GM23338 (cell line): ENCODE results near the gene GABRR2. TPM values are rescaled to one million over a fixed set of nuclear protein-coding genes. Genes with fewer than 3 reads are reported as not detected.

Experiments
- ATAC-seq: fragments of 200-7000 bp; cut with Tn5 transposase; 3 replicates; pipeline ENCODE4 v1.9.1; 2020
- DNase-seq: peaks from one replicate; pipeline ENCODE4 v3.0.0-alpha.2; 2015; ENCODE audit warnings: low spot score
- H2AFZ ChIP-seq: fragments of 200-600 bp; sonication (generic); 2 replicates; pipeline ENCODE4 v1.8.0; 2016; ENCODE audit warnings: antibody characterized with exemption, mild to moderate bottlenecking, moderate library complexity
- H3F3A ChIP-seq: fragments of 200-600 bp; sonication (generic); replicated peaks from 2 replicates; pipeline ENCODE4 v1.8.0; 2017; ENCODE audit warnings: antibody characterized with exemption, mixed run types, low read depth
- H3K27ac ChIP-seq: fragments of 200-600 bp; sonication (generic); 2 replicates; pipeline ENCODE4 v1.6.1; 2016; ENCODE audit warnings: low read depth
- H3K27me3 ChIP-seq: fragments of 200-600 bp; sonication (generic); 2 replicates; pipeline ENCODE4 v1.8.0; 2016; ENCODE audit warnings: mild to moderate bottlenecking, mixed run types, moderate library complexity; ENCODE audit not compliant: insufficient read depth
- H3K36me3 ChIP-seq: fragments of 200-600 bp; sonication (generic); 2 replicates; pipeline ENCODE4 v1.8.0; 2016; ENCODE audit warnings: mild to moderate bottlenecking; ENCODE audit not compliant: insufficient read depth
- H3K4me1 ChIP-seq: fragments of 200-600 bp; sonication (generic); 2 replicates; pipeline ENCODE4 v1.8.0; 2016; ENCODE audit warnings: mild to moderate bottlenecking, moderate library complexity; ENCODE audit not compliant: insufficient read depth
- H3K4me2 ChIP-seq: fragments of 200-600 bp; sonication (generic); 2 replicates; pipeline ENCODE4 v1.7.1; 2017; ENCODE audit warnings: mixed run types
- H3K4me3 ChIP-seq: fragments of 200-600 bp; sonication (generic); 2 replicates; pipeline ENCODE4 v1.6.1; 2016; ENCODE audit warnings: mixed run types
- H3K79me2 ChIP-seq: fragments of 200-600 bp; sonication (generic); replicated peaks from 2 replicates; pipeline ENCODE4 v1.8.0; 2017; ENCODE audit warnings: mild to moderate bottlenecking; ENCODE audit not compliant: insufficient read depth
- H3K9me2 ChIP-seq: fragments of 200-600 bp; sonication (generic); 2 replicates; pipeline ENCODE4 v1.8.0; 2017; ENCODE audit not compliant: insufficient read depth
- H4K20me1 ChIP-seq: fragments of 200-600 bp; sonication (generic); replicated peaks from 2 replicates; pipeline ENCODE4 v1.8.0; 2017; ENCODE audit warnings: mild to moderate bottlenecking; ENCODE audit not compliant: insufficient read depth
- H3K27ac Mint-ChIP-seq: 2 replicates; pipeline ENCODE4 v1.8.0; 2020; ENCODE audit warnings: inconsistent platforms, mild to moderate bottlenecking, moderate library complexity, mixed read lengths
- H3K27me3 Mint-ChIP-seq: 3 replicates; pipeline ENCODE4 v1.8.0; 2022; ENCODE audit warnings: low read depth, mild to moderate bottlenecking, moderate library complexity, mixed read lengths, inconsistent platforms; ENCODE audit not compliant: insufficient read depth, poor library complexity
- H3K36me3 Mint-ChIP-seq: 3 replicates; pipeline ENCODE4 v1.8.0; 2021; ENCODE audit warnings: low read depth, mild to moderate bottlenecking, inconsistent platforms, moderate library complexity, mixed read lengths
- H3K4me1 Mint-ChIP-seq: 3 replicates; pipeline ENCODE4 v1.8.0; 2020; ENCODE audit warnings: mild to moderate bottlenecking, inconsistent platforms, mixed read lengths
- H3K4me3 Mint-ChIP-seq: 3 replicates; pipeline ENCODE4 v1.8.0; 2021; ENCODE audit warnings: moderate library complexity, mild to moderate bottlenecking, inconsistent platforms, mixed read lengths
- H3K9me3 Mint-ChIP-seq: 3 replicates; pipeline ENCODE4 v1.8.0; 2020; ENCODE audit warnings: moderate library complexity, mild to moderate bottlenecking, inconsistent platforms, mixed read lengths
- CREB1 ChIP-seq: fragments of 250-450 bp; sonication (Bioruptor Pico); IDR thresholded peaks from 2 replicates; pipeline ENCODE4 v1.5.0; 2020; ENCODE audit warnings: low read depth, mild to moderate bottlenecking, moderate library complexity
- EZH2 ChIP-seq: fragments of 200-600 bp; sonication (generic); IDR thresholded peaks from one replicate; pipeline ENCODE4 v1.8.0; 2017; ENCODE audit warnings: antibody characterized with exemption, mild to moderate bottlenecking, low read depth; ENCODE audit not compliant: unreplicated experiment
- EZH2phosphoT487 ChIP-seq: fragments of 200-600 bp; sonication (generic); IDR thresholded peaks from one replicate; pipeline ENCODE4 v1.8.1; 2018; ENCODE audit warnings: antibody characterized with exemption; ENCODE audit not compliant: unreplicated experiment
- JUNB ChIP-seq: IDR thresholded peaks from one replicate; pipeline ENCODE4 v1.6.1; 2016; ENCODE audit warnings: antibody characterized with exemption; ENCODE audit not compliant: unreplicated experiment
- ZNF114 ChIP-seq: fragments of 250-450 bp; sonication (Bioruptor Pico); IDR thresholded peaks from 2 replicates; pipeline ENCODE4 v1.5.0; 2020; ENCODE audit warnings: mild to moderate bottlenecking, moderate library complexity
- ZNF331 ChIP-seq: fragments of 250-450 bp; sonication (Bioruptor Pico); IDR thresholded peaks from 2 replicates; pipeline ENCODE4 v1.5.0; 2020; ENCODE audit warnings: low read depth, mild to moderate bottlenecking, moderate library complexity
- polyA plus RNA-seq: library from polyadenylated mRNA; unstranded; fragments of >200 nt; fragmentation: Nextera tagmentation; extraction: Ambion mirVana; gene quantifications from 2 replicates; pipeline ENCODE4 v1.2.1, GENCODE V29; 2016
- total RNA-seq: library from RNA; depleted of rRNA; stranded (reverse); fragments of >200 nt; shearing (Covaris generic); gene quantifications from 2 replicates; pipeline ENCODE4 v1.2.3, GENCODE V29; 2014
- TF ChIP-seq, protein P1 (sequence below), 2 experiments: fragments of 200-600 bp in 1 of 2; sonication (generic) in 1 of 2; conservative IDR thresholded peaks; 2 replicates each; pipeline versions ENCODE4 v1.5.1 to v1.6.1; 2016 to 2017; ENCODE audit warnings: antibody characterized with exemption in 2 of 2, low read depth in 2 of 2, mild to moderate bottlenecking in 2 of 2, moderate library complexity in 1 of 2
- TF ChIP-seq, protein P2 (sequence below): fragments of 250-450 bp; sonication (Bioruptor Pico); IDR thresholded peaks from 2 replicates; pipeline ENCODE4 v1.5.0; 2020; ENCODE audit warnings: mild to moderate bottlenecking, moderate library complexity

The GABRR2 gene
- total and polyA plus RNA-seq, 2 experiments from 2014 or later = not detected

DNA sequence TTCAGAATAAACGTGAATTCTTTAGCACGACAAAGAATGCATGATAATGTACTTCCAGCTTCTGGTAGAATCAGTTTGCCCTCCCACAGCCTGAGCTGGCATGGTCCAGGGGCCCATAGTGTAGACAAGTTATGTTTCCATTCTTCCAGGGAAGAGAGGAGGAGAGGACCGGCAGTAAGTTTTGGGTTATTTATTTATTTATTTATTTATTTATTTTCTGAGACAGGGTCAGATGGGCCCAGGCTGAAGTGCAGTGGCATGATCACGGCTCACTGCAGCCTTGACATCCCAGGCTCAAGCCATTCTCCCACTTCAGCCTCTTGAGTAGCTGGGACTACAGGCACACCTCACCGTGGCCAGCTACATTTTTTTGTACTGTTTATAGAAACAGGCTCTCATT lies 102.6 kb downstream of the GABRR2 start:
- DNase-seq (no peak), ATAC-seq (no peak)
- no peak overlapping the region for H3K4me3 Mint-ChIP-seq
- Histone ChIP-seq H2AFZ (0 out of 2 replicates have a peak overlapping the region, but pooled peaks have one; percentile 9), H3K36me3 (no peaks in the 10 kb centered on the region), H3K4me3 (no peak overlapping the region), H4K20me1 (no peaks in the 10 kb centered on the region), H3K27ac (no peak overlapping the region), H3K9me2 (no peaks in the 10 kb centered on the region), H3K4me2 (peak overlapping the region; percentile 56; the same call in 1 of the 2 replicates), H3K79me2 (no peaks in the 10 kb centered on the region), H3K4me1 (peaks cover 35% of the 10 kb centered on the region), H3F3A (no peaks in the 10 kb centered on the region), H3K27me3 (no peaks in the 10 kb centered on the region)
- H3K36me3 Mint-ChIP-seq = no peaks in the 10 kb centered on the region; the same call in 2 of the 3 replicates
- TF ChIP-seq ZNF114 (no peak), ZNF331 (no peak), EZH2 (no peak), JUNB (no peak), EZH2phosphoT487 (no peak), CREB1 (CRISPR knock-in tag) (no peak)
- TF ChIP-seq, protein P1, sequence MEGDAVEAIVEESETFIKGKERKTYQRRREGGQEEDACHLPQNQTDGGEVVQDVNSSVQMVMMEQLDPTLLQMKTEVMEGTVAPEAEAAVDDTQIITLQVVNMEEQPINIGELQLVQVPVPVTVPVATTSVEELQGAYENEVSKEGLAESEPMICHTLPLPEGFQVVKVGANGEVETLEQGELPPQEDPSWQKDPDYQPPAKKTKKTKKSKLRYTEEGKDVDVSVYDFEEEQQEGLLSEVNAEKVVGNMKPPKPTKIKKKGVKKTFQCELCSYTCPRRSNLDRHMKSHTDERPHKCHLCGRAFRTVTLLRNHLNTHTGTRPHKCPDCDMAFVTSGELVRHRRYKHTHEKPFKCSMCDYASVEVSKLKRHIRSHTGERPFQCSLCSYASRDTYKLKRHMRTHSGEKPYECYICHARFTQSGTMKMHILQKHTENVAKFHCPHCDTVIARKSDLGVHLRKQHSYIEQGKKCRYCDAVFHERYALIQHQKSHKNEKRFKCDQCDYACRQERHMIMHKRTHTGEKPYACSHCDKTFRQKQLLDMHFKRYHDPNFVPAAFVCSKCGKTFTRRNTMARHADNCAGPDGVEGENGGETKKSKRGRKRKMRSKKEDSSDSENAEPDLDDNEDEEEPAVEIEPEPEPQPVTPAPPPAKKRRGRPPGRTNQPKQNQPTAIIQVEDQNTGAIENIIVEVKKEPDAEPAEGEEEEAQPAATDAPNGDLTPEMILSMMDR (conservative IDR thresholded peaks at IDR 0.05; ENCODE audit: low read depth in 2 of 2) = no peak
- TF ChIP-seq, protein P2, sequence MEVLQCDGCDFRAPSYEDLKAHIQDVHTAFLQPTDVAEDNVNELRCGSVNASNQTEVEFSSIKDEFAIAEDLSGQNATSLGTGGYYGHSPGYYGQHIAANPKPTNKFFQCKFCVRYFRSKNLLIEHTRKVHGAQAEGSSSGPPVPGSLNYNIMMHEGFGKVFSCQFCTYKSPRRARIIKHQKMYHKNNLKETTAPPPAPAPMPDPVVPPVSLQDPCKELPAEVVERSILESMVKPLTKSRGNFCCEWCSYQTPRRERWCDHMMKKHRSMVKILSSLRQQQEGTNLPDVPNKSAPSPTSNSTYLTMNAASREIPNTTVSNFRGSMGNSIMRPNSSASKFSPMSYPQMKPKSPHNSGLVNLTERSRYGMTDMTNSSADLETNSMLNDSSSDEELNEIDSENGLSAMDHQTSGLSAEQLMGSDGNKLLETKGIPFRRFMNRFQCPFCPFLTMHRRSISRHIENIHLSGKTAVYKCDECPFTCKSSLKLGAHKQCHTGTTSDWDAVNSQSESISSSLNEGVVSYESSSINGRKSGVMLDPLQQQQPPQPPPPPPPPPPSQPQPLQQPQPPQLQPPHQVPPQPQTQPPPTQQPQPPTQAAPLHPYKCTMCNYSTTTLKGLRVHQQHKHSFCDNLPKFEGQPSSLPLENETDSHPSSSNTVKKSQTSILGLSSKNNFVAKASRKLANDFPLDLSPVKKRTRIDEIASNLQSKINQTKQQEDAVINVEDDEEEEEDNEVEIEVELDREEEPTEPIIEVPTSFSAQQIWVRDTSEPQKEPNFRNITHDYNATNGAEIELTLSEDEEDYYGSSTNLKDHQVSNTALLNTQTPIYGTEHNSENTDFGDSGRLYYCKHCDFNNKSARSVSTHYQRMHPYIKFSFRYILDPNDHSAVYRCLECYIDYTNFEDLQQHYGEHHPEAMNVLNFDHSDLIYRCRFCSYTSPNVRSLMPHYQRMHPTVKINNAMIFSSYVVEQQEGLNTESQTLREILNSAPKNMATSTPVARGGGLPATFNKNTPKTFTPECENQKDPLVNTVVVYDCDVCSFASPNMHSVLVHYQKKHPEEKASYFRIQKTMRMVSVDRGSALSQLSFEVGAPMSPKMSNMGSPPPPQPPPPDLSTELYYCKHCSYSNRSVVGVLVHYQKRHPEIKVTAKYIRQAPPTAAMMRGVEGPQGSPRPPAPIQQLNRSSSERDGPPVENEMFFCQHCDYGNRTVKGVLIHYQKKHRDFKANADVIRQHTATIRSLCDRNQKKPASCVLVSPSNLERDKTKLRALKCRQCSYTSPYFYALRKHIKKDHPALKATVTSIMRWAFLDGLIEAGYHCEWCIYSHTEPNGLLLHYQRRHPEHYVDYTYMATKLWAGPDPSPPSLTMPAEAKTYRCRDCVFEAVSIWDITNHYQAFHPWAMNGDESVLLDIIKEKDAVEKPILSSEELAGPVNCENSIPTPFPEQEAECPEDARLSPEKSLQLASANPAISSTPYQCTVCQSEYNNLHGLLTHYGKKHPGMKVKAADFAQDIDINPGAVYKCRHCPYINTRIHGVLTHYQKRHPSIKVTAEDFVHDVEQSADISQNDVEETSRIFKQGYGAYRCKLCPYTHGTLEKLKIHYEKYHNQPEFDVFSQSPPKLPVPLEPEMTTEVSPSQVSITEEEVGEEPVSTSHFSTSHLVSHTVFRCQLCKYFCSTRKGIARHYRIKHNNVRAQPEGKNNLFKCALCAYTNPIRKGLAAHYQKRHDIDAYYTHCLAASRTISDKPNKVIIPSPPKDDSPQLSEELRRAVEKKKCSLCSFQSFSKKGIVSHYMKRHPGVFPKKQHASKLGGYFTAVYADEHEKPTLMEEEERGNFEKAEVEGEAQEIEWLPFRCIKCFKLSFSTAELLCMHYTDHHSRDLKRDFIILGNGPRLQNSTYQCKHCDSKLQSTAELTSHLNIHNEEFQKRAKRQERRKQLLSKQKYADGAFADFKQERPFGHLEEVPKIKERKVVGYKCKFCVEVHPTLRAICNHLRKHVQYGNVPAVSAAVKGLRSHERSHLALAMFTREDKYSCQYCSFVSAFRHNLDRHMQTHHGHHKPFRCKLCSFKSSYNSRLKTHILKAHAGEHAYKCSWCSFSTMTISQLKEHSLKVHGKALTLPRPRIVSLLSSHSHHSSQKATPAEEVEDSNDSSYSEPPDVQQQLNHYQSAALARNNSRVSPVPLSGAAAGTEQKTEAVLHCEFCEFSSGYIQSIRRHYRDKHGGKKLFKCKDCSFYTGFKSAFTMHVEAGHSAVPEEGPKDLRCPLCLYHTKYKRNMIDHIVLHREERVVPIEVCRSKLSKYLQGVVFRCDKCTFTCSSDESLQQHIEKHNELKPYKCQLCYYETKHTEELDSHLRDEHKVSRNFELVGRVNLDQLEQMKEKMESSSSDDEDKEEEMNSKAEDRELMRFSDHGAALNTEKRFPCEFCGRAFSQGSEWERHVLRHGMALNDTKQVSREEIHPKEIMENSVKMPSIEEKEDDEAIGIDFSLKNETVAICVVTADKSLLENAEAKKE (CRISPR knock-in tag) = no peak
- no peaks in the 10 kb centered on the region for H3K9me3 Mint-ChIP-seq
- H3K27ac Mint-ChIP-seq = no peak overlapping the region
- H3K27me3 Mint-ChIP-seq = peaks cover 5% of the 10 kb centered on the region
- peaks cover 36% of the 10 kb centered on the region for H3K4me1 Mint-ChIP-seq
